Measurements from ENCODE around the gene SIRPB2. TPM values are rescaled to one million over a fixed set of nuclear protein-coding genes. Genes with fewer than 3 reads are reported as not detected.

The SIRPB2 gene
- total and polyA plus RNA-seq, 10 of the 15 experiments (the other 5 are each of a cell fraction or from before 2014, with no cell fraction given): not detected

- TF ChIP-seq SREBF1 (IDR thresholded peaks at IDR 0.05; ENCODE audit: low read length) (no peak), ZNF687 (IDR thresholded peaks at IDR 0.05) (no peak), FOXM1 (IDR thresholded peaks at IDR 0.05; ENCODE audit: low read depth, low read length) (no peak), BMI1 (IDR thresholded peaks at IDR 0.05; ENCODE audit: borderline replicate concordance) (no peak), IRF3 (IDR thresholded peaks at IDR 0.05) (no peak), E4F1 (IDR thresholded peaks at IDR 0.05; ENCODE audit: borderline replicate concordance, partially characterized antibody) (no peak), IKZF1 (conservative IDR thresholded peaks at IDR 0.05) (peak; percentile 74), SMAD5 (IDR thresholded peaks at IDR 0.05; ENCODE audit: low read depth) (no peak), CHD1 (IDR thresholded peaks at IDR 0.05; ENCODE audit: low read depth, low read length) (no peak), CEBPB (IDR thresholded peaks at IDR 0.05; ENCODE audit: borderline replicate concordance in 1 of 2, low read depth in 2 of 2, low read length in 2 of 2) (no peak), RELB (IDR thresholded peaks at IDR 0.05; ENCODE audit: low read depth) (peak; percentile 63)
- TF ChIP-seq, protein P1, sequence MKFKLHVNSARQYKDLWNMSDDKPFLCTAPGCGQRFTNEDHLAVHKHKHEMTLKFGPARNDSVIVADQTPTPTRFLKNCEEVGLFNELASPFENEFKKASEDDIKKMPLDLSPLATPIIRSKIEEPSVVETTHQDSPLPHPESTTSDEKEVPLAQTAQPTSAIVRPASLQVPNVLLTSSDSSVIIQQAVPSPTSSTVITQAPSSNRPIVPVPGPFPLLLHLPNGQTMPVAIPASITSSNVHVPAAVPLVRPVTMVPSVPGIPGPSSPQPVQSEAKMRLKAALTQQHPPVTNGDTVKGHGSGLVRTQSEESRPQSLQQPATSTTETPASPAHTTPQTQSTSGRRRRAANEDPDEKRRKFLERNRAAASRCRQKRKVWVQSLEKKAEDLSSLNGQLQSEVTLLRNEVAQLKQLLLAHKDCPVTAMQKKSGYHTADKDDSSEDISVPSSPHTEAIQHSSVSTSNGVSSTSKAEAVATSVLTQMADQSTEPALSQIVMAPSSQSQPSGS (IDR thresholded peaks at IDR 0.05; ENCODE audit: low read length): no peak
- TF ChIP-seq, protein P2, sequence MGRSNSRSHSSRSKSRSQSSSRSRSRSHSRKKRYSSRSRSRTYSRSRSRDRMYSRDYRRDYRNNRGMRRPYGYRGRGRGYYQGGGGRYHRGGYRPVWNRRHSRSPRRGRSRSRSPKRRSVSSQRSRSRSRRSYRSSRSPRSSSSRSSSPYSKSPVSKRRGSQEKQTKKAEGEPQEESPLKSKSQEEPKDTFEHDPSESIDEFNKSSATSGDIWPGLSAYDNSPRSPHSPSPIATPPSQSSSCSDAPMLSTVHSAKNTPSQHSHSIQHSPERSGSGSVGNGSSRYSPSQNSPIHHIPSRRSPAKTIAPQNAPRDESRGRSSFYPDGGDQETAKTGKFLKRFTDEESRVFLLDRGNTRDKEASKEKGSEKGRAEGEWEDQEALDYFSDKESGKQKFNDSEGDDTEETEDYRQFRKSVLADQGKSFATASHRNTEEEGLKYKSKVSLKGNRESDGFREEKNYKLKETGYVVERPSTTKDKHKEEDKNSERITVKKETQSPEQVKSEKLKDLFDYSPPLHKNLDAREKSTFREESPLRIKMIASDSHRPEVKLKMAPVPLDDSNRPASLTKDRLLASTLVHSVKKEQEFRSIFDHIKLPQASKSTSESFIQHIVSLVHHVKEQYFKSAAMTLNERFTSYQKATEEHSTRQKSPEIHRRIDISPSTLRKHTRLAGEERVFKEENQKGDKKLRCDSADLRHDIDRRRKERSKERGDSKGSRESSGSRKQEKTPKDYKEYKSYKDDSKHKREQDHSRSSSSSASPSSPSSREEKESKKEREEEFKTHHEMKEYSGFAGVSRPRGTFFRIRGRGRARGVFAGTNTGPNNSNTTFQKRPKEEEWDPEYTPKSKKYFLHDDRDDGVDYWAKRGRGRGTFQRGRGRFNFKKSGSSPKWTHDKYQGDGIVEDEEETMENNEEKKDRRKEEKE (IDR thresholded peaks at IDR 0.05): no peak
- TF ChIP-seq, protein P3, sequence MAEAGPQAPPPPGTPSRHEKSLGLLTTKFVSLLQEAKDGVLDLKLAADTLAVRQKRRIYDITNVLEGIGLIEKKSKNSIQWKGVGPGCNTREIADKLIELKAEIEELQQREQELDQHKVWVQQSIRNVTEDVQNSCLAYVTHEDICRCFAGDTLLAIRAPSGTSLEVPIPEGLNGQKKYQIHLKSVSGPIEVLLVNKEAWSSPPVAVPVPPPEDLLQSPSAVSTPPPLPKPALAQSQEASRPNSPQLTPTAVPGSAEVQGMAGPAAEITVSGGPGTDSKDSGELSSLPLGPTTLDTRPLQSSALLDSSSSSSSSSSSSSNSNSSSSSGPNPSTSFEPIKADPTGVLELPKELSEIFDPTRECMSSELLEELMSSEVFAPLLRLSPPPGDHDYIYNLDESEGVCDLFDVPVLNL (IDR thresholded peaks at IDR 0.05; ENCODE audit: low read depth, low read length): no peak
Measured at GRCh38 chr20:1537731-1538058, 46.5 kb upstream of the SIRPB2 start (continued).

All from GM12878 (cell line).